Colon (tissue), 2 donors: ENCODE results near the gene MCM7.

Experiments
- FAIRE-seq: peaks from 2 replicates; lab custom pipeline; 2012; peaks lifted over from hg19 to GRCh38; lab: Jason Lieb, UNC
- donor health status: control.
- donor health status: control.

Gene MCM7

GRCh38 chr7:100071018-100071723 is 30.0 kb downstream of the MCM7 start:
- FAIRE-seq = no peak

- FAIRE-seq = no peak
Measured at GRCh38 chr7:100069991-100070390, 31.2 kb downstream of the MCM7 start.

GRCh38 chr7:100066953-100067352 is 34.2 kb downstream of the MCM7 start:
- no peak for FAIRE-seq

- FAIRE-seq = no peak
Measured at GRCh38 chr7:100065452-100066186, 35.6 kb downstream of the MCM7 start.

- FAIRE-seq = no peak
Measured at GRCh38 chr7:100064162-100064561, 37.0 kb downstream of the MCM7 start.

GRCh38 chr7:100063376-100063775 is 37.8 kb downstream of the MCM7 start:
- no peak for FAIRE-seq

- FAIRE-seq = no peak
Measured at GRCh38 chr7:100061518-100062193, 39.5 kb downstream of the MCM7 start.

- FAIRE-seq = no peak
Measured at GRCh38 chr7:100059251-100059739, 41.9 kb downstream of the MCM7 start.

GRCh38 chr7:100057006-100057405 is 44.2 kb downstream of the MCM7 start:
- no peak for FAIRE-seq

GRCh38 chr7:100053215-100053614 is 48.0 kb downstream of the MCM7 start:
- FAIRE-seq = no peak

GRCh38 chr7:100051611-100052010 is 49.6 kb downstream of the MCM7 start:
- FAIRE-seq = no peak

- no peak for FAIRE-seq
Measured at GRCh38 chr7:100049441-100050291, 51.5 kb downstream of the MCM7 start, which contains the start of gene ZSCAN21. TSS of gene ZSCAN21 (plus strand) at chr7:100049774. CDS start at chr7:100057007, 7,233 bp downstream.

GRCh38 chr7:100048680-100049079 is 52.5 kb downstream of the MCM7 start:
- FAIRE-seq = no peak

- no peak for FAIRE-seq
Measured at GRCh38 chr7:100044718-100045117, 56.5 kb downstream of the MCM7 start.
